Ovary (tissue), 3 donors: ENCODE data around the gene NCF4.

Source experiments
- CTCF ChIP-seq, 3 donors: fragments of 450-650 bp in 2 of 3; fragments of 200-600 bp in 1 of 3; IDR thresholded peaks; one replicate each; pipeline versions ENCODE4 v1.5.1 to v1.8.0; 2016 to 2022; ENCODE audit warnings: antibody characterized with exemption in 3 of 3, mild to moderate bottlenecking in 1 of 3
- POLR2A ChIP-seq: fragments of 450-650 bp; IDR thresholded peaks from one replicate; pipeline ENCODE4 v1.6.1; 2017; ENCODE audit warnings: antibody characterized with exemption, mild to moderate bottlenecking, moderate library complexity
- donor health status: DM: no; HTN: no; CAD: no.

DNA sequence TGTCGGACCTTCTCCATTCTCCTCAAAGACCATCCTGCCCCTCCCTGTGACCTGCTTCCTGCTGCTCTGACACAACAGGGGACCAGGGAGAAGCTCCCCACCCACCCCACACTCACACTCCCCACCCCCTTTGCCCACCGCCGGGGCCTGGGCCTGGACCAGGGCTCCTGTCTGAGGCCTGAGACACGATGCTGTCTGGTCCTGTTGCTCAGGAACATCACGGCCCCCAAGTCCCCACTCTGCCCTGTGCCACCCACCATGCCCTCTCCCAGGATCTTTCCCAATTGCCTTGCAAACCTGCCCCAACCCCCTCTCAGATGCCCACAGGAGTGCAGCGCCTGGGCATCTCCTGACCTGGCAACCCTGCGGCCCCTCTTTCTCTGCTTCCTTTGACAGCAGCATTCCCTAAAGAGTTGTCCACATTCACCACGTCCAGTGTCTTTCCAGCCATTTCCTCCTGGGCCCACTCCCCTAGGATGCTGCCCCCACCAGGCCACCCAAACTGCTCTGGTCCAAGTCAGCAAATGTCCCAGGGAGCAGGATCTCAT, 63.4 kb downstream of the NCF4 start:
- TF ChIP-seq POLR2A (no peak), CTCF (IDR thresholded peaks at IDR 0.05) (no peak)
